ENCODE measurements around the gene GLS. TPM values are rescaled to one million over a fixed set of nuclear protein-coding genes. Genes with fewer than 3 reads are reported as not detected.

Gene GLS
- total RNA-seq, 1 donor from 2014 or later, result 180 TPM

DNA sequence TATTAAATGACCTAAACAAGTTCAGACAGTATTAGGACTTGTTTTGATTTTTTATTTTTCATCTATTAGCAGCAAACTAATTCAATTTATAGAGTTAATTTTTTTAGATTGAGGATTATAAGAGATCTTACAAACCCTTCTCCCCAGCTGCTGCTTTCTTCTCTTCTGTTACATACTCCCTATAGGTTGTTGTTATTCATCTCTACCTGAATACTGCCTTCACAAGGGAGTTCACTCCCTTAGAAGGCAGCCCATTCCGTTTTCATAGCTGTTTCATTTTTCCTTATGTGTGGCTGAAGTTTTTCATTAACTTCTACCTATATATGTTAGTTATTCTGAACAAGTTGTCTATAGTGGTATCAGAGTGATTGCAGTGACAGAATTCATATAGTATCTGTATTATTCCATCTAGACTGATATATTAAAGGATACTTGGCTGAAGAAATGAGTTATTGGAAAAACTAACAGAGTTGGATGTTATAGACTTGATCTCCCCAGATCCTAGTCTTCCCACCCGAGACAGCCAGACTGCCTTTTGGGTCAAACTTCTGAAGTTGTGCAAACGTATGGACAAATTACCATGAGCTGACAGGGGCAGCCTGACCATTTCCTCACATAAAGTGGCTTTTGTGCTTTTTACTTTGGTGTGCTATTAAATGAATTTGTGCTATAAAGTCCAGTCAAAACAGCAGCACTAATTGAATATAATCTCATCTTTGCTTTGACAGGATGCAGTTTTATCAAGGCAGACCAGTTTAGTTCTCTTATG, 8.7 kb downstream of the GLS start:
- no peak overlapping the region for H3K4me3 ChIP-seq
- no peak for ATAC-seq
- intact Hi-C loops (cut with DNase I), result no loop called here

DNA sequence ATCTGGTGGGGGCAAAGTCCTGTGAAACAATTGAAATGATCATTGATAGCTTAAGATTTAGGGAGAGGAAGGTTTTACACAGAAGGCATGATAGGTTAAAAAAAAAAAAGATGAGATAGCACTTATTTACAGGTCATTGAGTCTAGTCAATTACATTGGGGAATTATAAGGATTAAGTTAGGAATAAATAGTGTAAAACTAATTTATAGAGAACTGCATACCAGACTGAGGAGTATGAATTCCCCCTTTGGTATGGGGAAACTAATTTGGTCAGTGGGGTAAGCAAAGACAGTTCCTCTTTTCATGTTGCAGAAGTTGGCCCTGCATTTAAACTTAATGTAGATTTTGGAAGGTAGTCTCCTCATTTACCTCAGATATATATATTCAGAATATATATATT, 10.8 kb downstream of the GLS start:
- H3K27me3 ChIP-seq (ENCODE audit: low read depth), result no peaks in the 10 kb centered on the region
- ATAC-seq, result peak; percentile 52 to 74
- TF ChIP-seq, protein P1, sequence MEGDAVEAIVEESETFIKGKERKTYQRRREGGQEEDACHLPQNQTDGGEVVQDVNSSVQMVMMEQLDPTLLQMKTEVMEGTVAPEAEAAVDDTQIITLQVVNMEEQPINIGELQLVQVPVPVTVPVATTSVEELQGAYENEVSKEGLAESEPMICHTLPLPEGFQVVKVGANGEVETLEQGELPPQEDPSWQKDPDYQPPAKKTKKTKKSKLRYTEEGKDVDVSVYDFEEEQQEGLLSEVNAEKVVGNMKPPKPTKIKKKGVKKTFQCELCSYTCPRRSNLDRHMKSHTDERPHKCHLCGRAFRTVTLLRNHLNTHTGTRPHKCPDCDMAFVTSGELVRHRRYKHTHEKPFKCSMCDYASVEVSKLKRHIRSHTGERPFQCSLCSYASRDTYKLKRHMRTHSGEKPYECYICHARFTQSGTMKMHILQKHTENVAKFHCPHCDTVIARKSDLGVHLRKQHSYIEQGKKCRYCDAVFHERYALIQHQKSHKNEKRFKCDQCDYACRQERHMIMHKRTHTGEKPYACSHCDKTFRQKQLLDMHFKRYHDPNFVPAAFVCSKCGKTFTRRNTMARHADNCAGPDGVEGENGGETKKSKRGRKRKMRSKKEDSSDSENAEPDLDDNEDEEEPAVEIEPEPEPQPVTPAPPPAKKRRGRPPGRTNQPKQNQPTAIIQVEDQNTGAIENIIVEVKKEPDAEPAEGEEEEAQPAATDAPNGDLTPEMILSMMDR (IDR thresholded peaks at IDR 0.05), result no peak
- intact Hi-C loops (cut with DNase I), result no loop called here
- H3K4me1 ChIP-seq, result peaks cover 69% of the 10 kb centered on the region
- no peak overlapping the region for H3K27ac ChIP-seq
- peaks cover 21% of the 10 kb centered on the region for H3K36me3 ChIP-seq
- H3K4me3 ChIP-seq, result no peak overlapping the region
- H3K9me3 ChIP-seq, result no peaks in the 10 kb centered on the region
- no peak for DNase-seq

More for the DNA sequence above, 8.7 kb downstream of the GLS start:
- H3K4me1 ChIP-seq, result peaks cover 88% of the 10 kb centered on the region
- H3K36me3 ChIP-seq, result peaks cover 6% of the 10 kb centered on the region
- no peak for DNase-seq
- no peak overlapping the region for H3K27ac ChIP-seq
- TF ChIP-seq, protein P1 (IDR thresholded peaks at IDR 0.05), result no peak
- no peaks in the 10 kb centered on the region for H3K9me3 ChIP-seq
- H3K27me3 ChIP-seq (ENCODE audit: low read depth), result no peaks in the 10 kb centered on the region

- Histone ChIP-seq H3K27ac (no peak overlapping the region), H3K4me3 (no peak overlapping the region), H3K36me3 (peaks cover 26% of the 10 kb centered on the region), H3K4me1 (peaks cover 64% of the 10 kb centered on the region), H3K27me3 (ENCODE audit: low read depth) (no peaks in the 10 kb centered on the region), H3K9me3 (no peaks in the 10 kb centered on the region)
- TF ChIP-seq, protein P1 (IDR thresholded peaks at IDR 0.05), result no peak
- DNase-seq, result no peak
- ATAC-seq, result no peak
- intact Hi-C loops (cut with DNase I), result no loop called here
Observed at GRCh38 chr2:190891889-190892288, 11.3 kb downstream of the GLS start.

DNA sequence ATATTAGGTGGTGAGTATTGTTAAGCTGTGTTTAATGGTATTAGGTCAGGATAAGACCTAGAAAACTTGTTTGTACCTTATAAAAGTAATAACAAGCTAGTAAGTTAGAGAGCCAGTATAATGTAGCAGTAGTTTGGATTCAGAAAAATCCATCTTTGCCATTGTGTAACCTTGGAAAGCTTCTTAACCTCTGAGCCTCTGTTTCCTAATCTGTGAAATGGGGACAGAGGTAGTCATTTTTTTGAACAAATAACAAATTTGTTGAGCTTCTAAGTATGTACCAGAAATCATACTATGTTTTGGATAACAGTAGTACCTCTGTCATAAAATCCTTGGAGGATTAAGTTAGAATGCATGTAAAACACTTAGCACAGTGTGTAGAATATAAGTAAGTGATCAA, 12.5 kb downstream of the GLS start:
- Histone ChIP-seq H3K4me1 (peaks cover 51% of the 10 kb centered on the region), H3K4me3 (no peak overlapping the region), H3K9me3 (no peaks in the 10 kb centered on the region), H3K36me3 (peaks cover 36% of the 10 kb centered on the region), H3K27me3 (ENCODE audit: low read depth) (no peaks in the 10 kb centered on the region), H3K27ac (no peak overlapping the region)
- DNase-seq, result no peak
- intact Hi-C loops (cut with DNase I), result no loop called here
- ATAC-seq, result no peak
- TF ChIP-seq, protein P1 (IDR thresholded peaks at IDR 0.05), result no peak

DNA sequence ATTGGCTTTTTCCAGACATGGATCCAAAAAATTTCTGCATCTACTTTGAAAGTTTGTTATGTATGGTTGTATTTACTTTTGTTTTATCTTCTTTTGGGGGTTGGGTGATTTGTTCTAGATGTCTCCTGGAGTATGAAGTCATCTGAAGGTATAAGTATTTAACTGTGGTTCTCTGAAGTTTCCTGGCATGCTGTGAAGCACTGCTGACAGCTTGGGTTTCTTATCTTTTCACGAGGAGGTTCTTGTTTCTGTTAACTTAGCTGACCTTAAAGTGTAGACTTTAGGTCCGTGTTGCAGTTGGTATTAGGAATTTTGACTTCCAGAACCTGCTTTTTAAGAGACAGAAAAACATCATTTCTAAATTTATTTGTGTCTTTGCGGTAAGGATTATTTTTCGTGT, 15.9 kb downstream of the GLS start:
- peaks cover 59% of the 10 kb centered on the region for H3K36me3 ChIP-seq
- intact Hi-C loops (cut with DNase I), result no loop called here
- no peak overlapping the region for H3K4me3 ChIP-seq
- H3K4me1 ChIP-seq, result peaks cover 21% of the 10 kb centered on the region
- DNase-seq, result no peak
- TF ChIP-seq, protein P1 (IDR thresholded peaks at IDR 0.05), result no peak
- H3K27me3 ChIP-seq (ENCODE audit: low read depth), result no peaks in the 10 kb centered on the region
- H3K27ac ChIP-seq, result no peak overlapping the region
- no peaks in the 10 kb centered on the region for H3K9me3 ChIP-seq
- peak in 1 of 2 donors; percentile 61 for ATAC-seq
